GM21367 (cell line): ENCODE results near the gene PDE6B.
"Not testable (repeated sequence)": the region's sequence is repeated elsewhere in the genome, so short reads cannot be mapped to it uniquely, and the experiment has no call there.

Experiments used
- ATAC-seq: cut with Tn5 transposase; IDR thresholded peaks from one replicate; pipeline ENCODE4 v1.9.1; 2021; ENCODE audit not compliant: unreplicated experiment

PDE6B gene

DNA sequence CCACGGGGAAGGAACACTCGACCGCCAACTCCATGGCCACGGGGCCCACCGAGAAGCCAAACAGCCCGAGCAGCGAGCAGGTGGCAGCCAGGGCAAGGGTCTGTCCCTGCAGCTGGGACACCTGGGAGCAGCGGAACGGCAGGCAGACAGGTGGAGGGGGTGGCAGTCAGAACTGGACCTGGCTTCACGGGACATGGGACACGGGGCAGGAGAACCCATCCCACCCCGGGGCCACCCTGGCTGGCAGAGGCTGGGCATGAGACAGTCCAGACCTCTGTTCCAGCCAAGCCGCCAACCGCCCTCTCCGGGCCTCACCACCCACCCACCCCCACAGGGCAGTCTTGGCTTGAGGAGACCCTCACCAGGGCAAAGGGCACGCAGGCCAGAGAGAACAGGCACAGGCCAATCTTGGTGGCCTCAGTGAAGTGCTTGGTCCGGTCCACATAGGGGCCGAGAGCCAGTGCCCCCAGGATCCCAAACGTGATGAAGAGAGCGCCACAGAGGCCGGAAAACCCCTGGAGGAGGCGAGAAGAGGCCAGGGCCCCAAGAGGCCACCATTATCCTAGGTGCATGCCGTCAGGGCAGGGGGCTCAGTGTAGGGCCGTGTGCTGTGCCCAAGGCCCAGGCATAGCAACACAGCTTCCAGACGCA lies 58.0 kb downstream of the PDE6B start:
- ATAC-seq, result no peak

DNA sequence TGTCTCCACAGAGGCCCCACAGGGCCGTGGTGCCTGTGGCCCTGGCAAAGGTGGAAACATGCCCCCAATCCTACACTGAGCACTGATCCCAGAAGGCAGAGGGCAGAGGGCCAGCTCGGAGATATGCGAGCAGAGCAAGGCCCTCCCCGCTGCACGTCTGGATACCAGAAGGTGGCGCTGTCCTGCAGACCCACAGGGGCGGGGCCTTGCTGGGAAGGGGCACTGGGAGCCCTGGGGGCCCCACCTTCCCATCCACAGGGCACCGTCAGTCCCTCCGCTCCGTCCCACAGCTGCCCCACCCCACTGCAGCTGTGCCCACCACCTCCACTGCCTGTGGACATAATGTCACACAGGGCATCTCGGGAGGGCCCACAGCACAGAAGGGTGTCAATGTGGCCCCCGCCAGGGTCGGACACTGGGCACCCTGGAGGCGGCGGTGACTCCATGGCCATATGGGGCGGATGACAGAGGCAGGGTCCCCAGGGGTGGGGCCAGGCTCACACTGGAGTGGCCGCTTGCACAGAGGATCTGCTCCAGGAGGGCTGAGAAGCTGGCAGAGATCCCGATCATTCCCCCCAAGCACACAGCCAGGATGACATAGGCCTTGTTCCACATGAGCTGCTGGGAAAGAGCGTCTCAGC lies 58.7 kb downstream of the PDE6B start:
- ATAC-seq, result no peak

DNA sequence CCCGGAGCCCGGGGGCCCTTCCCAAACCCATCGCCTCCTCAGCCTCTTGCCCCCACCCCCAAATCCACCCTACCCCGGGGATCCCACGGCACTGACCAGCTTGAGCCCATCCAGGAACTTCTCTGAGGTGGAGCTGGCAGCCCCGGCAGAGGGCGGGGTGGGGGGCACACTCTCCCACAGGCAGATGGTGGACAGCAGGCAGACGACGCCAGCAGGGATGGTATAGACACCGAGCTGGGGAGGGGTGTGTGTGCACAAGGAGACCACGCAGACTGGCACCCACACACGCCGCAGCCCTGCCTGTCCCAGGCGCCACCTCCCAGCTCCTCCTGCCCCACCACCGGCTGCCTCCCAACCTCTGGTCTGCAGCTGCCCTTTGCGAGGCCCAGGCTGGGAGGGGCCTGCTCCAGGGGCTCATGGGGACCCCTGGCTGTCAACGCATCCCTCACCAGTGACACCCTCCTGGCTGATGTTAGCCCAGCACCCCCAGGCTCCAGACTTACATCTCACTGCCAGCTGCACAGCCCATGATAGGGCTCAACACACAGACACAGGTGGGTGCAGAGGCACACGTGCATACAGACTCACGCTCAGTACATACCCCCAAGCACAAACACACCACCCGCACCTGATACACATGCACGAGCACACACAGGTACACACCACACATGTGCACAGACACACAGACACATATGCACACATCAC lies 59.4 kb downstream of the PDE6B start:
- ATAC-seq, result no peak

DNA sequence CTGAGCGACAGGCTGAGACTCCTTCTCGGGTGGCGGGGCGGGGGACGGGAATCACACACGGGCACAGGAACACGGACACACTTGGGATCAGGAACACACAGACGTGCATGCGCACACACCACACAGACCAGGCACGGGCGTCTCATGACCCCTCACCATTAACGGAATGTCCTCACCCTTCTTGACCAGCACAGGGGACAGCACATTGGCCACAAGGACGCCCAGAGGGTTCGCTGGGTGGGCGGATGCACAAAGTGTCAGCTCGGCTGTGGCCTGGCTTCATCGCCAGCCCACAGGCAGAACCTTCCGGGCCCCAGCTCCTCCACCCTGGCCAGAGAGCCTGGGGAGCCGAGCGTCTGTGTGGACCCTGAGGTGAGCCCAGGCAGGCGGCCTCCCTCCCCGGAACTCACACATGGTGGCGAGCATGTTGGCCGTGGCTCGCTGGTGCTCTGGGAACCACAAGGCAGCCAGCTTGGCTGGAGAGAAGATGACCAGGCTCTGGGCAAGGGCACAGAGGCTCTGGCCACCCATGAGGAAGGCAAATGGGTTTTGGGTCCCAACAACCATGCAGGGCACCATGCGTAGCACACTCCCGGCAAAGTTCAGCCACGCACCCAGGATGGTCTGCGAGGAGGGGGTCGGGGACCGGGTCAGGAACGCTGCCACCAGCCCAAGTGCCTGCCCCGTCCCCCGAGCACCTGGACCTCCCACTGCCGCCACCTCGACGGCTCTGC lies 60.5 kb downstream of the PDE6B start:
- ATAC-seq, result no peak

DNA sequence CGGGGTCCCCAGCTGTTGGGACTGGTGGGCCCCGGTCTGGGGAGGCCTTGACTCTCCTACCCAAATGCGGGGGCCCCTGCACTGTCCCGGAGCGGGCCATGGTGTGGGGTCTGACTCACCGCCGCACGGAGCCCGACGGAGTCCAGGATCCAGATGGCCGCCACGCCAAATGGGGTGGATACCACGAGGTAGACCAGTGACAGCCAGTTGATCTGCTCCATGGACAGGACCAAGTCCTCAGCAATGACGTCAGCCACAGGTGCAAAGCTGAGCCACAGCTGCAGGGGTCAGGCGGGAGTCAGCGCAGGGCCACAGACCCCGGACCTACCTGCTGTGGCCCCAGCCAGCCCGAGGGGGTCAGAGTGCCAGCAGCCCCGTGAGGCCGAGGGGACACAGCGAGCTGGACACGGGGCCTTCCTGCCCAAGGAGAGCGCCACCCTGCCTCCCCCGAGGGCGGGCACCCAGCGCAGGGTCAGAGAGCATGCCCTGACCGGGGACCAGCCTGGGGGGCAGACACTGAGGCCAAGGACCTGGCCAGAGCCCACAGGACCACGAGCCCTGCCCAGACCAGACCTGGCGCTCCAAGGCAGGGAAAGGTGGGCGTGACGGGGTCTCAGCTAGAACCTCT lies 61.2 kb downstream of the PDE6B start:
- no peak for ATAC-seq

GRCh38 chr4:687048-687970 lies 61.9 kb downstream of the PDE6B start:
- ATAC-seq, result no peak

DNA sequence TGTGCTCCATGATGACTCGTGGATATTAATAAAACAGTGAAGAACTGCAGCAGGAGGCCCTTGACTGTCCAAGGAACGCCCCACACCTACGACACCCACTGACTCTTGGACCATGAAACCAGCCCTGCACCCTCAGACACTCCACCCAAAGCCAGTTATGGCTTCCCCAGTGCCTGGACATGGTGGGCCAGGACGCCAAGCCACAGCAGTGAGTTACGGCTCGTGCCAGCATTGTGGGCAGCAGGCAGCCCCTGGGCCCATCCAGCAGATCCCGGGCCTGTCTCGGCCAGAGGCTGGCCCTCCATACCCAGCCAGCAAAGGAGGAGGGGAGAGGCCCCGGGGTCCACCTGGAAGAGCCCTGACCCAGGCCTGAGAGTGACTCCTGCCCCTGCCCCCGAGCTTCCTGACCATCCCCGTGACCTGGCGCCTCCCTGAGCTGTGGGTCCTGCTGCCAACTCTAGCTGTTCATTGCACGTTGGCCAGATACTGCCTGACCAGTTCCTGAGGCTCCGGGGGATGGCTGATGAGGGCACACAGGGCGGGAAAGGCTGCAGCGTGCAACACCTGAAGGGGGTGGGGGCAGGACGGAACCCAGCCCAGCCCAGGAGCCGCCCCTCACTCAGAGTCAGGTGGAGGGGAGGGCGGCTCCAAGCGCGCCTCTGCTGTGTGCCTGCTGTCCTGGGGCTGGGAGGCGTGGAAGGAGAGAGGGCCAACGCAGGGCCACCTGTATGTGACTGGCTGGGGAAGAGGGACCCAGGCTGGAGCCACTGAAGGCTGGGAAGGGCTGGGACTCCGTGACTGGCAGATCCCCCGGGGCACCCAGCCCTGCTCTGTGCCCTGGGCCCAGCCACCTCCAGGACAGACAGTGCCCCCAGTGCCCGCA lies 62.8 kb downstream of the PDE6B start:
- ATAC-seq, result no peak

DNA sequence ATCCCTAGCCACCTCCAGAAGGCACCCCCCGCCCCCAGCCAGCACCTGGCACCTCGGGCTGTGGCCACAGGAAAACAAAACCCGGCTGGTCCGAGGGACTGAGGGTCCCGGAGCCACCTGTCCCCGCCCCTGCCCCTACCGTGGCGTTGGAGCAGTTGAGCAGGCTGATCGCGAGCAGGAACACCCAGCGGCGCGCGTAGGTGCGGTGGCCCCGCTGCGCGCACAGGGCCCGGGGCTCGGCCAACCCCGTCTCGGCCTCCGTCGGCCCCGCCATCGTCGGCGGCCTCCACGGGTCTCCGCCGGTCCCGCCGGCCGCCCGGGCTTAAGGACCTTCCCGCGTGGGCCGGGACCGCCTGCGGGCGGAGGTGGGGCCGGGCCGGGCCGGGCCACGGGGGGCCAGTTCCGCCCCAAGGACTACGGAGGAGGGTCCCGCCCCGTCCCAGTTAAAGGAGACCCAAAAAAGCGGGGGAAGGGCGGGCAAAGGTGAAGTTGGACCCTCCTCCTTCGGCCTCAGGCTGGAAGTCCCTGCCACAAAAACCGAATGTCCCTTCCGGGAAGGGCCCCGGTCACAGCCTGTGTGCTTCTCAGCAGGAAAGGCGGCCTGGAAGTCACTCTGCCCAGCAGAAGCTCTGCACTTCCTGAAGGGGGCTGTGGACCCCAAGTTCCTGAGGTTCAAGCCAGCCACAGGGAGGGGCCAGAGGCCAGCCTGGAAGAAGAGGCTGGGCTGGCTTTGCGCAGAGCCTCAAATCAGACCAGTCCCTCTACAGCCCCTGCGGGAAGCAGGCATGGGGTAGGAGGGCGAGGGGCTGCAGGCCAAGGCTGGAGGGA lies 63.7 kb downstream of the PDE6B start, which contains the start of gene SLC49A3:
TSS of gene SLC49A3 (minus strand) at position 298 of the 828 bp plus-strand sequence. CDS start at position 274, 24 bp downstream.
- ATAC-seq, result no peak

- no peak for ATAC-seq
These were observed 64.3 kb downstream of the PDE6B start for GRCh38 chr4:689723-690122.

- no peak for ATAC-seq
These were observed 67.6 kb downstream of the PDE6B start for GRCh38 chr4:692771-693554.

- not testable (repeated sequence) for ATAC-seq
These were observed 69.1 kb downstream of the PDE6B start for GRCh38 chr4:694341-694940.

DNA sequence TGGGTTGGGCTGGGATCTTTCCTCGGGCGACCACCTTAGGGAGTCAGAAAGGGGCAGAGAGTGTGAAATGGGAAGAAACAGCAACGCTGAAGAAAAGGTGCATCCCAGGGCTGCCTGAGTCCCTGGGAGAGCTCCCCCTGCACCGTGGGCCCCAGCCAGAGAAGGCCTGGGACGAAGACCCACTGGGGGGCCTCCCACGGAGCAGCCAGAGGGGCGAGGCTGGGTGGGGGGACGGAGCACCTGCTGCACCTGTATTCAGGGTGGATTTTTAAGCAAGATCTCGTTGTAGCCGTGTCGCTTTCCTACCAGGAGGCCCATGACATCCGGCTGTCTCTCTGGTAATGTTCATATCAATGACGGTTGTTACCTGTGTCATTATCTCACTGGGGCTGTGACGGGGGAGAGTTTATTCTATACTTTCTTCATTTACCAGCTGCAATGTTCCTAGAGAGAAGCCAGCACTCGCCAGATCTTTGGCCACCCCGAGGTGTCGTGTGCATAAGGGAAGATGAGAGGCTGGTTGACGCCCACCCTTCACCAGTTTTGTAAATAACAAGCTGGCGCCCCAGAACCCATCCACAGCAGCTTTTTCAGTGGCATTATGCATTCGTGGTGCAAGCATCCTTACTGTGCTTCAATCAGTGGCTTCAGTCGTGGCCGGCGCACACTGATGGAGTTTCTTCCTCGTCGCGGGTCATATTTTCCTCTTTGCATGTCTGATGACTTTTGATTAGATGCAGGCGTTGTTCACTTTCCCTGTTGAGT lies 74.6 kb downstream of the PDE6B start:
- no peak for ATAC-seq

GRCh38 chr4:700587-701264 lies 75.4 kb downstream of the PDE6B start:
- ATAC-seq, result no peak

DNA sequence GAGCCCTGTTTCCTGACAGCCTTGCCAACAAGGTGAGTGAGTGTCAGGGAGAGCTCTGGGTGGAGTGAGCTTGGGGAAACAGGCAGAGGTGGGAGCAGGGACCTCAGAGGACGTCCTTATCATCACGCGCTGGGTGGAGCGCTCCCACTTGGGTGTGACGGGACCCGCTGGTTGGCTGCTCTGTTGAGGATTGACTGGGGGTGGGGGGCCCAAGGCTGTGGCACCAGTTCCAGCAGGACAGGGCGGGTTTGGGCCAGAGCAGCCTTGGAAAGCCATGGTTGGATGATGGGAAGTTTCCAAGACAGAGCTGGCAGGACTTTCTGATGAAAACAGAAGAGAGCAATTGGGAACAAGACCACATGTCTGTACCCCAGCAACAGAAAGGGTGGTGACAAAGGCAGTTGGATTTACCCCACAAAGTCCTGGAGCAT lies 77.3 kb downstream of the PDE6B start:
- ATAC-seq, result no peak

- ATAC-seq, result no peak
These were observed 78.2 kb downstream of the PDE6B start for GRCh38 chr4:703336-704197.
